ENCODE data around the gene RPRD1B.

RPRD1B gene

GRCh38 chr20:38132910-38133501, 99.5 kb downstream of the RPRD1B start:
- no peak for TF ChIP-seq CTCF (IDR thresholded peaks at IDR 0.05; ENCODE audit: low read depth, low read length)
- no peak for TF ChIP-seq POLR2A (IDR thresholded peaks at IDR 0.05; ENCODE audit: extremely low read depth, insufficient read length)
- TF ChIP-seq MYC (IDR thresholded peaks at IDR 0.05; ENCODE audit: low read depth, low read length): no peak
- no peak overlapping the region for H3K4me3 ChIP-seq (ENCODE audit: low read depth, low read length)
- no peak for DNase-seq (ENCODE audit: low read depth)

DNA sequence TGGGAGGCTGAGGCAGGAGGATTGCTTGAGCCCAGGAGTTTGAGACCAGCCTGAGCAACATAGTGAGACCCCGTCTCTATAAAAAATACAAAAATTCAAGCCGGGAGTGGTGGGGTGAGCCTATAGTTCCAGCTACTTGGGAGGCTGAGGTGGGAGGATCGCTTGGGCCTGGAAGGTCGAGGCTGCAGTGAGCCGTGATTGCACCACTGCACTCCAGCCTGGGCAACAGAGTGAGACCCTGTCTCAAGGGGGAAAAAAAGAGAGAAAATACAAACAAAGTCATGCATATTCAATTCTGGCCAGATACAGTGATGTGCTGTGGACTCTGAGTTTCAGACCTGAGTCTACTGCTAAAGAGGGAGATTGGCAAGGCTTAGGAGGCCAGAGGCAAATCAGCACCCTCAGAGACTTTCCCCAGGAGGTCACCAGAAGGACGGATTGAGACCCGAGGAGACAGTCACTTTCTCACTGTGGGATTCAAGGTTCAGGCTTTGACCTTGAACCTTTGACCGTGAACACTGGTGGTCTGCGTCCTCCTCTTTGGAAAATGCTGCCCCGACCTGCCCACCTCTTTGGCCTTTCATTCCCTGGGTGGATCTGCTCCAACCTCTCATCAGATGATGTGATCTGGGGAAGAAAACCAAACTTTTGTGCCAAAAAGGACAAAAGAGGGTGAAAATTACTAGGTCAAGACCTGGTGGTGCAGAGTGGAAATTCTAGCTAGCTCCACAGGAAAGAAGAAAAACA, 100.3 kb downstream of the RPRD1B start:
- TF ChIP-seq MYC (IDR thresholded peaks at IDR 0.05; ENCODE audit: low read depth, low read length) (no peak), POLR2A (IDR thresholded peaks at IDR 0.05; ENCODE audit: extremely low read depth, insufficient read length) (no peak), CTCF (IDR thresholded peaks at IDR 0.05; ENCODE audit: low read depth, low read length) (no peak)
- TF ChIP-seq, protein P1, sequence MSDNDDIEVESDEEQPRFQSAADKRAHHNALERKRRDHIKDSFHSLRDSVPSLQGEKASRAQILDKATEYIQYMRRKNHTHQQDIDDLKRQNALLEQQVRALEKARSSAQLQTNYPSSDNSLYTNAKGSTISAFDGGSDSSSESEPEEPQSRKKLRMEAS (IDR thresholded peaks at IDR 0.05; ENCODE audit: low read depth, low read length): no peak
- H3K4me3 ChIP-seq (ENCODE audit: low read depth, low read length): no peak overlapping the region
- no peak for DNase-seq (ENCODE audit: low read depth)

GRCh38 chr20:38134427-38135270, 101.1 kb downstream of the RPRD1B start:
- peak; percentile 53 for DNase-seq (ENCODE audit: low read depth)
- no peak for TF ChIP-seq MYC (IDR thresholded peaks at IDR 0.05; ENCODE audit: low read depth, low read length)
- no peak for TF ChIP-seq CTCF (IDR thresholded peaks at IDR 0.05; ENCODE audit: low read depth, low read length)
- TF ChIP-seq POLR2A (IDR thresholded peaks at IDR 0.05; ENCODE audit: extremely low read depth, insufficient read length): no peak
- TF ChIP-seq, protein P1 (IDR thresholded peaks at IDR 0.05; ENCODE audit: low read depth, low read length): no peak
- no peak overlapping the region for H3K4me3 ChIP-seq (ENCODE audit: low read depth, low read length)

- no peak overlapping the region for H3K4me3 ChIP-seq (ENCODE audit: low read depth, low read length)
- DNase-seq (ENCODE audit: low read depth): peak; percentile 28
- no peak for TF ChIP-seq CTCF (IDR thresholded peaks at IDR 0.05; ENCODE audit: low read depth, low read length)
- TF ChIP-seq, protein P1 (IDR thresholded peaks at IDR 0.05; ENCODE audit: low read depth, low read length): no peak
- no peak for TF ChIP-seq POLR2A (IDR thresholded peaks at IDR 0.05; ENCODE audit: extremely low read depth, insufficient read length)
- no peak for TF ChIP-seq MYC (IDR thresholded peaks at IDR 0.05; ENCODE audit: low read depth, low read length)
Observed at GRCh38 chr20:38135271-38135650, 101.7 kb downstream of the RPRD1B start.

- DNase-seq (ENCODE audit: low read depth): no peak
- no peak overlapping the region for H3K4me3 ChIP-seq (ENCODE audit: low read depth, low read length)
- TF ChIP-seq, protein P1 (IDR thresholded peaks at IDR 0.05; ENCODE audit: low read depth, low read length): no peak
- TF ChIP-seq MYC (IDR thresholded peaks at IDR 0.05; ENCODE audit: low read depth, low read length): no peak
- no peak for TF ChIP-seq POLR2A (IDR thresholded peaks at IDR 0.05; ENCODE audit: extremely low read depth, insufficient read length)
- TF ChIP-seq CTCF (IDR thresholded peaks at IDR 0.05; ENCODE audit: low read depth, low read length): no peak
Observed at GRCh38 chr20:38135651-38136420, 102.3 kb downstream of the RPRD1B start.
